Measurements from ENCODE around the gene SSR3.

GRCh38 chr3:156554515-156554841, 439 bp downstream of the SSR3 start:
- TF ChIP-seq ISL1 (CRISPR knock-in tag; IDR thresholded peaks at IDR 0.05): no peak
- TF ChIP-seq ZFP3 (CRISPR knock-in tag; IDR thresholded peaks at IDR 0.05): no peak
- no peak for TF ChIP-seq ZC3H10 (CRISPR knock-in tag; IDR thresholded peaks at IDR 0.05)
- no peak for TF ChIP-seq CREB5 (CRISPR knock-in tag; IDR thresholded peaks at IDR 0.05; ENCODE audit: low read depth)

Data from SK-N-SH treated with all-trans-retinoic acid at 6 μM for 48 hours (cell line).